HG03342 (cell line): Measurements from ENCODE around the gene KEL.

Experiments
- ATAC-seq: cut with Tn5 transposase; IDR thresholded peaks from one replicate; pipeline ENCODE4 v1.9.1; 2021; ENCODE audit warnings: mild to moderate bottlenecking, moderate library complexity; ENCODE audit not compliant: unreplicated experiment

KEL gene

DNA sequence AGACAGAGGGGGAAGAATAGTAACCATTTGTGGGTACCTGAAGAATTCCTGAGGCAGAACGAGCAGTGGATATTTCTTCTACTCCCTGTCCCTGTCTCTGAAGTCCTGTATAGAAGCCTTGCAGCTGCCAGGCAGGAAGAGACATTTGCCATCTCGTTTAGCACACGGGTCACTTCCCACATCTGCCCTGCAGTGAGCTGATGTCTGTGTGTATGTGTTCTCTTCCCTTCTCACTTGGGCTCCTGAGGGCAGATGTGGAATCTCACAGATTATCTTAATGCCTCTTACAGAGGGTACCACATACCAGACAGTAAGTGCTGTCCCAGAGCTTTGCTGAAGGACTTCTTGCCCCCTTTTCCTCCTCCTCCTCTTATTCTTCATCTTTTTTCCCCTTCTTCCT, 62.5 kb downstream of the KEL start:
- no peak for ATAC-seq

DNA sequence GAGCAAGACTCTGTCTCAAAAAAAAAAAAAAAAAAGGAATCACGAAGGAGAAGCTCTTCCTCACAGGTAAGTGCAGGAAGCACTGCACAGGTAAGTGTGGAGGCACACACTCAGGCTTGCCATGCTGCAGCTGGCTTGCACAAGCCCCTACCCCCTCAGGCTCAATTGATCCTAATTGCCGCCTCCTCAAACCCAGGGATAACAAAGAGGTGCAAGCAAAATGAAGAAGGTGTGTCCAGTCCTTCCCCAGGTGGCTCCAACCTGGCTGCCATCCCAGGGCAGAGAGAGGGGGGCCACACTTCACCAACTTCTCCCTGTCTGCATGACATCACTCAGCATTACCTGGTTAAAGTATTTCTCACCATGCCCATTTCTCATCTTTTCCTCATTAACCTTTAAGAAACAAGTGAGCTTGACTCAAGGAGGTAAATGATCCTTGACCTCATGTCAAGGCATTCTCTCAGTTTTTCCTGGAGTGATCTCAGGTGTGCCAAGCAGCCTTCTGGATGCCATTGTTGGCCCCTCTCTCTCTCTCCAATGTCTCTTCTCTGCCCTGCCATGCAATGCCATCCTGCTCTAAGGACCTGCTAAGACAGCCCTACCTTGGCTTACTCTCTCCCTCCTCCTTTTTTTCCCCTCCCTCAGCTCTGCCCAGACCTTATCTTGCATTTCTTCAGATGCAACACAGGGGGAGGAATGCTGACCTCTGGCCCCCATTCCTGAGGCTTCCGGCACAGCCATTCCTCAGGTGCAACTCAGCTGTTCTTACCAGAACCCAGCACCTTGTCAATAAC, 63.6 kb downstream of the KEL start:
- no peak for ATAC-seq

DNA sequence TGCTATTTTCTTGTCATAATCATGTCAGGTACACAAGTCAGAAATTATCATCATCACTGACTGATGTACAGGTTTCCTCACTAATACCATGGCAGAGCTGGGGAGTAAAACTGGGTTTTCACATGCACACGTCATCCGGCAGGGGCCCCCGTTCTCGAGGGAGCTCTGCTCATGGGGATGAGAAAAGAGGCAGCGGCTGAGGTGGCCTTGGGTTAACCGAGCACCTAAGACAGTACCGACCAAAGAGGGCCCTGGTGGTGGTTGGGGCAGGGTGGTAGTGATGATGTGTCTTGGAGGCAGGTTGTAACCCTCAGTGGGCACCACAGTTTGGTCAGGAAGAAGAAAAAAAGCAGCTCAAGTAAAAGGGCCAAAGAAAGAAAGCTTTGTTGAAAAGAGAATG, 64.5 kb downstream of the KEL start:
- ATAC-seq = no peak

DNA sequence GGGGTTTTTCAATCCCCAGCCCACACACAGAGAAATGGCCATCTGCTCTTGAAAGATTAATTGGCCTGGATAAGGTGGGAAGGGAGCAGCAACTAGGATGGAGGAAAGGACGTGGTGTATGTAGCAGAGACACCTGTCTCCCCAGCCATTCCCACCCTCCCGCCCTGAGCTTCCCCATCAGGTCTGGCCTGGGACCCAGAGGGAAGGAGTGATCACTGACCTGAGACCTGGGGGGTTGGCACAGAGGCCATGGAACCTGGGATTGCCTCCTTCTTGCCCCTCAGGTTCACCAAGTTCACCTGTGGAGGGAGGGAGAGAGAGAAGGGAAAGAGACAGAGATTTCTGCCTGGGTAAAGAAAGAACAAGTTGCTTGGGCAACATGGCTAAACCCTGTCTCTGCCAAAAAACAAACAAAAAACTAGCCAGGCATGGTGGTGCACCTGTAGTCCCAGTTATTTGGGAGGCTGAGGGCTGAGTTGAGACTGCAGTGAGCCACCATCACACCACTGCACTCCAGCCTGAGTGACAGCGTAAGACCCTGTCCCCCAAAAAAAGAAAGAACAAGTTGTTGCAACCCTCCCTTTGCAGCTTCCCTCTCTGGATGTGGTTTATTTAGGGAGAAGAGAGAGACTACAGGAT, 65.3 kb downstream of the KEL start:
- ATAC-seq = no peak

DNA sequence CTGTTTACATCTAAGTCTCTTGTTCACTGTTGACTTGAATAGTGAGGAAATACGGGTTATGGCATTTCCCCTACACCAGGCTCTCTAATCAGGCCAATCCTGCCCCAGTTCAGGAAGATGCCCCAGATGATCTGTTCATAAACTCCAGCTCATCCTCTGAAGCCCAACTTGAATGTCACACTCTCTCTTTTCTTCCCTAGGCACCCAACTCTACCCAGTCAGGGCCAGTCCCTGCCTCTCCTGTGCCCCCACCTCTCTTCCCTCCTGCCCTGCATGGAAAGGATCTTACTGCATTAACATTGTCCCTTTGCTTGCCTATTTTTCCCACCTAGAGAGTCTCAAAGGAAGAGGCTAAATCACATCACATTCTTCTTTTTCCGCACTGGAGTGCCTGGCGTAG, 66.0 kb downstream of the KEL start:
- no peak for ATAC-seq

DNA sequence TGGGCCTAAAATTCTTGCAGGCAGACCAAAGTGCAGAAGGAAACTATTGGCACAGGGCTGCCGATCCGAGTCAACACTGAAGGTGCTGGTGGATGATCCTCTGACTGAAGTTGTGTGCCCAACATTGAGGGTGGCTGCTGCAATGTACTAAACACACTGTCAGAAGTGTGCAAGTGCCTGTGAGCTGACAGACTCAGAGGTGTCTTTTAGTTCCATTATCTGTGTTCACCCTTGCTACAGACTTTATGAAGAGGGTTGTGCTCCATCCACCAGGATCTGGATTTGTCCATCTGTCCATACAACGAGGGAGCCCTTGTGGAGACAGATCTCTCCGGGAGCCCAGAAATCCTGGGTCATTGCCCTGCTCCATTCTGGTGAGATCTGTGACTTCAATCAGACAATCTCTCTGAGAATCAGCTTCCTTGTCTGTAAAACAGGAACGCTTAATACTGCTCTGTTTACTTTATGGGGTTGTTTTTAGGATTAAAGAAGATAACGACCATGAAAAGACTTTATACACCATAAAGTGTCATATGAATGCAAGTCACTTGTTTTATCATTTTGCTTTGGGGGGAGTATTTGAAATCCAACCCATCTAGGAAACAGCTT, 67.1 kb downstream of the KEL start:
- ATAC-seq = no peak

DNA sequence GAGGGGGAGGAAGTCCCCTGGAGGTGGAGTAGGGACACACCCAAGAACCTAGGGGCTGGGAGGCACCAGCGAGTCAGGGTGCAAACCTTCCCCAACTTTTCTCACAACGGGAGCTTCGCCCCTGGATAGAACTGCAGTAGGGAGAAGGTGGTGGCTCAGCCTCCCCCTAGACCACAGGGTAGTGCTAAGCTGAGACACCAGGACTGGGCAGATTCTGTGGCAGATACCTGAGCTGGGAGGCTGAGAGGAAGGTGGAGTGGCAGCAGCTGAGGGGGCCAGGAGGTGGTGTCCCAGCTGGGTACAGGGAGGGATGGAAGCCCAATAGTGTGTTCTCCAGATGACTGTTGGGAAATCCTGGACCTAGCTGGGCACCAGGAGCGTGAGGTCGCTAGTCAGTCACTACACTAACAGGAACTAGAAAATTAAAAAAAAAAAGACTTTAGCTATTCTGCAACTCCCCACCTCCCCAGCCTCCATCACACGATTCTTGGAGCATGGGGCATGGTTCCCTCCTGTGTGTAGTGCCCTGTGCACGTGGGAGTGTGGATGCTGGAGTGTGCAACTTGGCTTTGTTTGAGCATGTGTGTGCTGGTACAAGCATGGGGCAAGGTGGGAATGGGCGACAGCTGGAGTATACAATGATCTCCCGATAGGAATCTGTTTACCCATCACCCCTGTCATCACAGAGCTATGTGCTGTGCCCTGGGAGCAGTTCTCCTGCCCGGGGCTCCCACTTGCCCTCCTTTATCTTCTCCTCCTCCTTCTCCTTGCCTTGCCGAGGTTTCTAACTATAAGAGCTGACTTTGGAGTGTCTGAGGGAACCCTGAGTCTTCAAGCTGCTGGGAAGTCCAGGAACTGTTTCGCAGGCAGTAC, 67.8 kb downstream of the KEL start:
- no peak for ATAC-seq

DNA sequence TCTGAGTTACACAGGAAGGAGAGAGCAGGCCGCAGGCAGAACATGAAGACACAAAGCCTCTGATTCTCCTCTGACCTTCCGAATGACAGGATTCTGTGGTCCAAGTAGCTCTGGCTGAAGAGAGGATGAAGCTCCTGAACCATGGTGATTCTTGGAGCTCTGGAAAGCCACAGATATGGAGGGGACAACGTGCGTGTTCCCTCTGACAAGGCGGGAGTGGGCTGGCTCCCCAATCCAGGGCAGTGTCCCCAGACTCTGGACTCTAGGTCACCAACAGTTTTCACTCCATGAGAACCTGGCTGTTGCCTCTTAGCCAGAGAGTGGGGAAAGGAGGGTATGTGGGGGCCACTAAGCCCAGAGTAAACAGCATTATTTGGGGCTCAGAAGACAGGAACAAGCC, 69.2 kb downstream of the KEL start:
- ATAC-seq = no peak

DNA sequence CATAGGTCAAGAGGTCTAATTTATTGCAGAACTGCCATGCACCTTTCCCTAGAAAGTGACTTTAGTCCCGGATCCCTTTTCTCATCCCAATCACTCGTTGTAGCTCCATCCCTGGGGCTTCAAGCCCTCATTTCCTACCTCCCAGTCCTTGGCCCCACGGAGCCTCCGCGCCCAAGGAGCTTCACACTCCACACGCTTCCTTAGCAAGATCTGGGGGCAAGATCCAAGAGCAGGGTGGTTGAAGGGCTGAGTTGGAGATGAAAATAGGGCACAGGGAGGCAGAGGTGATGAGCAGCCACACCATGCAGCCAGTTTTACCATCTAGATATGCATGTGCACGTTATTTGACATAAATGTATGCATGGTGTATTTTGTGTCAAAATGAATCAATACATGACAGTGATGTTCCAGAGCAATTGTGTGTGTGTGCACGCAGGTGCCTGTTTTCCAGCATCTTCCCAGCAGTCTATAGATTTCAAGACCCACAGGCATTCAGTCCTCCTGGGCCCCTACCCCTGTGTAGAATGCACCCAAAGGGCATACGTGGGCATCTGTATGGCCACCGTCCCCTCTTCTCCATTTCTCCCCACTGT, 70.6 kb downstream of the KEL start:
- no peak for ATAC-seq
